ENCODE measurements around the gene STARD9. TPM values are rescaled to one million over a fixed set of nuclear protein-coding genes. Genes with fewer than 3 reads are reported as not detected.
A peak's percentile ranks its signal among the peaks of the same experiment; 100 is the strongest.

STARD9 gene
- polyA plus RNA-seq, 3 donors = 0.39 TPM; not detected in 2

DNA sequence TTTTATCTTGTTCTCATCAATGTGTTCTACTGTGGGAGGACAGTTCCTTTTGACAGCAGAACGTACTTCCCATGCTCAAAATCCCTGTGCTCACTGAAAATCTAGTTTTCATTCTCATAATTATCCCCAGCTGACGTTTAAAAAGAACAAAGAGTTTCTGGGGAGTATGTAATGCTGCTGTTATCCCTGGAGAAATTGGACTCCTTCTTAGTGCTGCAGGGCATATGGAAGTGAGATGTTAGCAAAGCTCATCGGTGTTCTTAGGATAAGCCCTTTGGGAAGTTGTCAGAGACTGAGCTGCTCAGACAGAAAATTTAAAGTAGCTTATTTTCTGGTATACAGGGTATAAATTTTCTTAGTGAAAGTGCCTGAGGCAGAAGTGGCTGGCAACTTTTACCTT, 95.0 kb downstream of the STARD9 start:
- Mint-ChIP-seq H3K4me1 (no peaks in the 10 kb centered on the region), H3K9me3 (no peaks in the 10 kb centered on the region), H3K27me3 (ENCODE audit: low read depth in 3 of 3) (peaks cover 0 to 4% (median 1%) of the 10 kb centered on the region in 3 donors), H3K36me3 (no peaks in the 10 kb centered on the region), H3K4me3 (no peak overlapping the region), H3K27ac (no peak overlapping the region)
- no peak for DNase-seq
- no peaks in the 10 kb centered on the region for H3K4me1 ChIP-seq (ENCODE audit: control insufficient read depth in 1 of 2, insufficient read depth in 2 of 2, low read length in 2 of 2)
- H4K20me1 ChIP-seq (ENCODE audit: insufficient read depth, low read length) = no peaks in the 10 kb centered on the region
- H3K4me3 ChIP-seq (replicated peaks in 1 of 3; ENCODE audit: low read depth in 2 of 3, low read length in 3 of 3) = no peak overlapping the region
- H3K27me3 ChIP-seq (ENCODE audit: control insufficient read depth in 2 of 2, insufficient read depth in 2 of 2, low read length in 2 of 2) = no peaks in the 10 kb centered on the region
- H3K9me3 ChIP-seq (replicated peaks in 1 of 2; ENCODE audit: control insufficient read depth in 1 of 2, insufficient read depth in 1 of 2, low read length in 2 of 2) = no peaks in the 10 kb centered on the region
- no peaks in the 10 kb centered on the region for H3K79me2 ChIP-seq (ENCODE audit: insufficient read depth, low read length)
- WGBS (ENCODE audit: insufficient coverage) = 100% methylated on average over 2 of the region's 3 CpGs
- H3K4me2 ChIP-seq (replicated peaks; ENCODE audit: extremely low read depth, low read length, poor library complexity, severe bottlenecking) = no peak overlapping the region
- TF ChIP-seq, protein P1, sequence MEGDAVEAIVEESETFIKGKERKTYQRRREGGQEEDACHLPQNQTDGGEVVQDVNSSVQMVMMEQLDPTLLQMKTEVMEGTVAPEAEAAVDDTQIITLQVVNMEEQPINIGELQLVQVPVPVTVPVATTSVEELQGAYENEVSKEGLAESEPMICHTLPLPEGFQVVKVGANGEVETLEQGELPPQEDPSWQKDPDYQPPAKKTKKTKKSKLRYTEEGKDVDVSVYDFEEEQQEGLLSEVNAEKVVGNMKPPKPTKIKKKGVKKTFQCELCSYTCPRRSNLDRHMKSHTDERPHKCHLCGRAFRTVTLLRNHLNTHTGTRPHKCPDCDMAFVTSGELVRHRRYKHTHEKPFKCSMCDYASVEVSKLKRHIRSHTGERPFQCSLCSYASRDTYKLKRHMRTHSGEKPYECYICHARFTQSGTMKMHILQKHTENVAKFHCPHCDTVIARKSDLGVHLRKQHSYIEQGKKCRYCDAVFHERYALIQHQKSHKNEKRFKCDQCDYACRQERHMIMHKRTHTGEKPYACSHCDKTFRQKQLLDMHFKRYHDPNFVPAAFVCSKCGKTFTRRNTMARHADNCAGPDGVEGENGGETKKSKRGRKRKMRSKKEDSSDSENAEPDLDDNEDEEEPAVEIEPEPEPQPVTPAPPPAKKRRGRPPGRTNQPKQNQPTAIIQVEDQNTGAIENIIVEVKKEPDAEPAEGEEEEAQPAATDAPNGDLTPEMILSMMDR (IDR thresholded peaks at IDR 0.05) = no peak
- no peaks in the 10 kb centered on the region for H3K36me3 ChIP-seq (replicated peaks in 1 of 2; ENCODE audit: control insufficient read depth in 1 of 2, insufficient read depth in 2 of 2, low read length in 2 of 2)
- H3K27ac ChIP-seq (ENCODE audit: low read depth in 1 of 2, low read length in 2 of 2) = no peak overlapping the region
- intact Hi-C loops (cut with micrococcal nuclease) = no loop called here
- H3K9ac ChIP-seq (ENCODE audit: insufficient read depth, low read length, poor library complexity, severe bottlenecking) = no peak overlapping the region
- no peak overlapping the region for H2AFZ ChIP-seq (ENCODE audit: insufficient read depth, low read depth, low read length, poor library complexity, severe bottlenecking)

DNA sequence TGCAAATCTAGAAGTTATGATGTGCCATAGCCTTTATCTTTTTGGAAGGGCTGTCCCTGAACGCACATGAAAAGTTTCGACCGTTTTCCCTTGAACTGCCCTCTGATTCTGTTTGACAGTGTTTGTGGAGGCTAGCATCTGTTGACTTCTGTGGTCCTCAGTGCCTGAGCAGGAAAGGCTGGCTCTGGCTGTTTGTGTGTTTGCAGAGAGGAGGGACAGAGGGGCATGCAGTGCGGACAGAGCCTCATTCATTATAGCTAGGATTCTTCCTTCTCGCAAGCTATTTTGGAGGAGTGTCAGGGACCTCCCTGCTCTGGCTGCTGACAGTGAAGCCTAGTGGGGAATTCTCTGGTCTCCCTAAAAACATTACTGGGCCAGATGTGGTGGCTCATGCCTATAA, 97.0 kb downstream of the STARD9 start:
- H3K36me3 Mint-ChIP-seq = no peaks in the 10 kb centered on the region
- H3K27me3 Mint-ChIP-seq (ENCODE audit: low read depth in 3 of 3) = peaks cover 0 to 4% (median 1%) of the 10 kb centered on the region in 3 donors
- 95% methylated on average over 5 of the region's 5 CpGs for WGBS (ENCODE audit: insufficient coverage)
- TF ChIP-seq, protein P1 (IDR thresholded peaks at IDR 0.05) = no peak
- H3K4me1 Mint-ChIP-seq = no peaks in the 10 kb centered on the region
- no peak overlapping the region for H3K4me3 ChIP-seq (replicated peaks in 1 of 3; ENCODE audit: low read depth in 2 of 3, low read length in 3 of 3)
- no peaks in the 10 kb centered on the region for H3K9me3 ChIP-seq (replicated peaks in 1 of 2; ENCODE audit: control insufficient read depth in 1 of 2, insufficient read depth in 1 of 2, low read length in 2 of 2)
- DNase-seq = no peak
- H3K79me2 ChIP-seq (ENCODE audit: insufficient read depth, low read length) = no peaks in the 10 kb centered on the region
- H3K27ac ChIP-seq (ENCODE audit: low read depth in 1 of 2, low read length in 2 of 2) = no peak overlapping the region
- no peaks in the 10 kb centered on the region for H4K20me1 ChIP-seq (ENCODE audit: insufficient read depth, low read length)
- no peak overlapping the region for H2AFZ ChIP-seq (ENCODE audit: insufficient read depth, low read depth, low read length, poor library complexity, severe bottlenecking)
- H3K4me3 Mint-ChIP-seq = no peak overlapping the region
- no peaks in the 10 kb centered on the region for H3K4me1 ChIP-seq (ENCODE audit: control insufficient read depth in 1 of 2, insufficient read depth in 2 of 2, low read length in 2 of 2)
- intact Hi-C loops (cut with micrococcal nuclease) = no loop called here
- H3K36me3 ChIP-seq (replicated peaks in 1 of 2; ENCODE audit: control insufficient read depth in 1 of 2, insufficient read depth in 2 of 2, low read length in 2 of 2) = no peaks in the 10 kb centered on the region
- no peaks in the 10 kb centered on the region for H3K9me3 Mint-ChIP-seq
- peak overlapping the region in 1 of 7 donors; percentile 11 for H3K27ac Mint-ChIP-seq
- no peak overlapping the region for H3K4me2 ChIP-seq (replicated peaks; ENCODE audit: extremely low read depth, low read length, poor library complexity, severe bottlenecking)
- H3K9ac ChIP-seq (ENCODE audit: insufficient read depth, low read length, poor library complexity, severe bottlenecking) = no peak overlapping the region
- no peaks in the 10 kb centered on the region for H3K27me3 ChIP-seq (ENCODE audit: control insufficient read depth in 2 of 2, insufficient read depth in 2 of 2, low read length in 2 of 2)
